Smooth muscle cell (in vitro differentiated cells): Measurements from ENCODE around the gene TANC1. TPM values are rescaled to one million over a fixed set of nuclear protein-coding genes. Genes with fewer than 3 reads are reported as not detected.

Source experiments
- DNase-seq: peaks from one replicate; lab custom pipeline; 2025; ENCODE audit not compliant: unreplicated experiment; lab: John Stamatoyannopoulos, UW
- H2AFZ ChIP-seq: fragments of 200-600 bp; sonication (generic); 2 replicates; pipeline ENCODE4 v1.6.0; 2016; ENCODE audit warnings: antibody characterized with exemption, low read depth, mild to moderate bottlenecking
- H3F3A ChIP-seq: fragments of 200-600 bp; sonication (generic); 2 replicates; pipeline ENCODE4 v1.6.0; 2017; ENCODE audit warnings: antibody characterized with exemption, low read depth
- H3K27ac ChIP-seq: fragments of 200-600 bp; sonication (generic); 2 replicates; pipeline ENCODE4 v1.5.1; 2016; ENCODE audit warnings: low read depth, mild to moderate bottlenecking
- H3K27me3 ChIP-seq: fragments of 200-600 bp; sonication (generic); 2 replicates; pipeline ENCODE4 v1.6.1; 2016; ENCODE audit warnings: low read depth, mild to moderate bottlenecking
- H3K36me3 ChIP-seq: fragments of 200-600 bp; sonication (generic); 2 replicates; pipeline ENCODE4 v1.5.1; 2016; ENCODE audit warnings: low read depth
- H3K4me1 ChIP-seq: fragments of 200-600 bp; sonication (generic); 2 replicates; pipeline ENCODE4 v1.5.1; 2016; ENCODE audit warnings: low read depth
- H3K4me2 ChIP-seq: fragments of 200-600 bp; sonication (generic); 2 replicates; pipeline ENCODE4 v1.6.0; 2016; ENCODE audit warnings: mild to moderate bottlenecking
- H3K4me3 ChIP-seq: fragments of 200-600 bp; sonication (generic); 2 replicates; pipeline ENCODE4 v1.5.1; 2016; ENCODE audit warnings: mild to moderate bottlenecking
- H3K79me2 ChIP-seq: fragments of 200-600 bp; sonication (generic); 2 replicates; pipeline ENCODE4 v1.6.0; 2016; ENCODE audit warnings: low read depth, mild to moderate bottlenecking
- H3K9ac ChIP-seq: fragments of 200-600 bp; sonication (generic); 2 replicates; pipeline ENCODE4 v1.6.0; 2016; ENCODE audit warnings: low read depth
- H3K9me3 ChIP-seq: fragments of 200-600 bp; sonication (generic); replicated peaks from 2 replicates; pipeline ENCODE4 v1.5.1; 2016; ENCODE audit warnings: low read depth
- H4K20me1 ChIP-seq: fragments of 200-600 bp; sonication (generic); 2 replicates; pipeline ENCODE4 v1.6.0; 2016; ENCODE audit warnings: low read depth
- CTCF ChIP-seq: fragments of 200-600 bp; sonication (generic); IDR thresholded peaks from 2 replicates; pipeline ENCODE4 v1.5.1; 2017; ENCODE audit warnings: borderline replicate concordance, mild to moderate bottlenecking, antibody characterized with exemption; ENCODE audit not compliant: insufficient read depth, poor library complexity, severe bottlenecking
- WGBS: methylation state at CpG from one replicate; pipeline ENCODE4 v1.1.7; 2016; ENCODE audit warnings: low lambda C conversion rate; 5-methylcytosine and 5-hydroxymethylcytosine counted together
- polyA plus RNA-seq: library from polyadenylated mRNA; unstranded; fragments of >200 nt; fragmentation: Nextera tagmentation; extraction: Ambion mirVana; gene quantifications from 2 replicates; pipeline ENCODE4 v1.2.1, GENCODE V29; 2016
- total RNA-seq: library from RNA; depleted of rRNA; stranded (reverse); fragments of >200 nt; gene quantifications from 2 replicates; pipeline ENCODE4 v1.2.3, GENCODE V29; 2014

The TANC1 gene
- total and polyA plus RNA-seq, 2 experiments from 2014 or later: 9.1 to 30.8 TPM

DNA sequence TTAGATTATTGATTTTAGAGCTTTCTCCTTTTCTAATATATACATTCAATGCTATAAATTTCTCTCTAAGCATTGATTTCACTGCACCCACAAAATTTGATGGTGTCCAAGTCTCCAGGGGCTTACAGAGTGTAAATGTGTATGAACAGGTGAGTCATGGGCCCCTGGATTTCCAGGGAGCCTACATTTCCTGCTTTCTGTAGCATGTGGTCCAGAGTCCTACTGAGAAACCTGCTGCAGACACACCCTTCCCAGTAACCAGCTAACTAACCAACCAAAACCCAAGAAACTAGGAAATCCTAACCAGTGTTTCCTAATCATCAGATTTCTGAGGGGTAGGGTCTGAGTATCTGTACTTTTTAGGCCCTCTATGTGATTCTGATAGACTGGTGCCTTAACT is 39.5 kb upstream of the TANC1 start:
- Histone ChIP-seq H3K4me3 (no peak overlapping the region), H3K79me2 (no peaks in the 10 kb centered on the region), H3K27ac (no peak overlapping the region), H2AFZ (no peak overlapping the region), H3K9me3 (no peaks in the 10 kb centered on the region), H3K4me2 (no peak overlapping the region), H4K20me1 (no peaks in the 10 kb centered on the region), H3K36me3 (no peaks in the 10 kb centered on the region), H3K27me3 (no peaks in the 10 kb centered on the region), H3K9ac (no peak overlapping the region), H3K4me1 (peaks cover under 1% of the 10 kb centered on the region), H3F3A (no peaks in the 10 kb centered on the region)
- TF ChIP-seq CTCF: no peak
- DNase-seq: no peak

DNA sequence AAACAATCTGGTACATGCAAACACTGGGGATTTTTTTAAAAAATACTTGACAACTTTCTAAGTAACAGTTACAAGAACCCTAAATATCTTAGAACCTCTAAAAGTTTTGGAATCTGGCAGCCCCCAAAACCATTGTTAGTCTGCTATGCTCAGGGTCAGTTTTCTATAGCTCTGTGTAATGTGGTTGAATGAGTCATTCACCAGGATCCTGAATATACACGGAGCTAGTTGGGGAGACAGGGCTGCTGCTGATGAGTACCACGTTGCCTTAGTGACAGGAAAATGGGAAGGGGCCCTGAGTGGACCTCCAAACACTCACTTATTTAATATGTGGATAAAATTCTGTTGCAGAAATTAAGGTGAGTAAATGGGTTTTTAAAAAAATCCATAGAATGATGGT is 36.9 kb upstream of the TANC1 start:
- Histone ChIP-seq H3K4me2 (no peak overlapping the region), H3K4me1 (no peaks in the 10 kb centered on the region), H3K27ac (peak overlapping the region; percentile 40), H3K9me3 (no peaks in the 10 kb centered on the region), H3K36me3 (no peaks in the 10 kb centered on the region), H3K9ac (no peak overlapping the region), H4K20me1 (no peaks in the 10 kb centered on the region), H3F3A (no peaks in the 10 kb centered on the region), H3K4me3 (no peak overlapping the region), H3K27me3 (no peaks in the 10 kb centered on the region), H2AFZ (no peak overlapping the region), H3K79me2 (no peaks in the 10 kb centered on the region)
- no peak for DNase-seq
- 0% methylated on average over 2 of the region's 2 CpGs for WGBS
- TF ChIP-seq CTCF: no peak

- Histone ChIP-seq H3K4me2 (no peak overlapping the region), H3K9me3 (no peaks in the 10 kb centered on the region), H4K20me1 (no peaks in the 10 kb centered on the region), H3K27ac (peak overlapping the region; percentile 40), H2AFZ (no peak overlapping the region), H3F3A (no peaks in the 10 kb centered on the region), H3K9ac (no peak overlapping the region), H3K27me3 (no peaks in the 10 kb centered on the region), H3K79me2 (no peaks in the 10 kb centered on the region), H3K36me3 (no peaks in the 10 kb centered on the region), H3K4me1 (no peaks in the 10 kb centered on the region), H3K4me3 (no peak overlapping the region)
- no peak for DNase-seq
- 70% methylated on average over 4 of the region's 4 CpGs for WGBS
- TF ChIP-seq CTCF: no peak
Measured at GRCh38 chr2:158932131-158932645, 36.3 kb upstream of the TANC1 start.

- H3K9me3 ChIP-seq: no peaks in the 10 kb centered on the region
- no peak overlapping the region for H3K27ac ChIP-seq
- no peaks in the 10 kb centered on the region for H3F3A ChIP-seq
- no peak overlapping the region for H3K4me3 ChIP-seq
- H3K4me1 ChIP-seq: no peaks in the 10 kb centered on the region
- 86% methylated on average over 2 of the region's 2 CpGs for WGBS
- no peak overlapping the region for H2AFZ ChIP-seq
- no peaks in the 10 kb centered on the region for H3K79me2 ChIP-seq
- DNase-seq: no peak
- no peak for TF ChIP-seq CTCF
- no peaks in the 10 kb centered on the region for H4K20me1 ChIP-seq
- H3K9ac ChIP-seq: no peak overlapping the region
- H3K27me3 ChIP-seq: no peaks in the 10 kb centered on the region
- H3K4me2 ChIP-seq: no peak overlapping the region
- no peaks in the 10 kb centered on the region for H3K36me3 ChIP-seq
Measured at GRCh38 chr2:158934170-158934569, 34.3 kb upstream of the TANC1 start.
